ENCODE data around the gene TCN2. TPM values are rescaled to one million over a fixed set of nuclear protein-coding genes. Genes with fewer than 3 reads are reported as not detected.

Gene TCN2
- total RNA-seq, 2 donors from 2014 or later: 16.7 to 40.7 TPM

GRCh38 chr22:30604723-30605122 lies 2.3 kb upstream of the TCN2 start:
- Histone ChIP-seq H3K27ac (no peak overlapping the region), H3K4me1 (replicated peaks) (no peaks in the 10 kb centered on the region), H3K9me3 (no peaks in the 10 kb centered on the region), H3K36me3 (no peaks in the 10 kb centered on the region), H3K4me3 (no peak overlapping the region), H3K27me3 (replicated peaks; ENCODE audit: insufficient read depth) (no peaks in the 10 kb centered on the region)
- WGBS: 92% methylated on average over 2 of the region's 2 CpGs
- intact Hi-C loops (cut with DNase I): no loop called here
- no peak for DNase-seq (ENCODE audit: low spot score)
- TF ChIP-seq, protein P1, sequence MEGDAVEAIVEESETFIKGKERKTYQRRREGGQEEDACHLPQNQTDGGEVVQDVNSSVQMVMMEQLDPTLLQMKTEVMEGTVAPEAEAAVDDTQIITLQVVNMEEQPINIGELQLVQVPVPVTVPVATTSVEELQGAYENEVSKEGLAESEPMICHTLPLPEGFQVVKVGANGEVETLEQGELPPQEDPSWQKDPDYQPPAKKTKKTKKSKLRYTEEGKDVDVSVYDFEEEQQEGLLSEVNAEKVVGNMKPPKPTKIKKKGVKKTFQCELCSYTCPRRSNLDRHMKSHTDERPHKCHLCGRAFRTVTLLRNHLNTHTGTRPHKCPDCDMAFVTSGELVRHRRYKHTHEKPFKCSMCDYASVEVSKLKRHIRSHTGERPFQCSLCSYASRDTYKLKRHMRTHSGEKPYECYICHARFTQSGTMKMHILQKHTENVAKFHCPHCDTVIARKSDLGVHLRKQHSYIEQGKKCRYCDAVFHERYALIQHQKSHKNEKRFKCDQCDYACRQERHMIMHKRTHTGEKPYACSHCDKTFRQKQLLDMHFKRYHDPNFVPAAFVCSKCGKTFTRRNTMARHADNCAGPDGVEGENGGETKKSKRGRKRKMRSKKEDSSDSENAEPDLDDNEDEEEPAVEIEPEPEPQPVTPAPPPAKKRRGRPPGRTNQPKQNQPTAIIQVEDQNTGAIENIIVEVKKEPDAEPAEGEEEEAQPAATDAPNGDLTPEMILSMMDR (IDR thresholded peaks at IDR 0.05): no peak
- TF ChIP-seq POLR2A (IDR thresholded peaks at IDR 0.05) (no peak), POLR2AphosphoS5 (IDR thresholded peaks at IDR 0.05) (no peak)

DNA sequence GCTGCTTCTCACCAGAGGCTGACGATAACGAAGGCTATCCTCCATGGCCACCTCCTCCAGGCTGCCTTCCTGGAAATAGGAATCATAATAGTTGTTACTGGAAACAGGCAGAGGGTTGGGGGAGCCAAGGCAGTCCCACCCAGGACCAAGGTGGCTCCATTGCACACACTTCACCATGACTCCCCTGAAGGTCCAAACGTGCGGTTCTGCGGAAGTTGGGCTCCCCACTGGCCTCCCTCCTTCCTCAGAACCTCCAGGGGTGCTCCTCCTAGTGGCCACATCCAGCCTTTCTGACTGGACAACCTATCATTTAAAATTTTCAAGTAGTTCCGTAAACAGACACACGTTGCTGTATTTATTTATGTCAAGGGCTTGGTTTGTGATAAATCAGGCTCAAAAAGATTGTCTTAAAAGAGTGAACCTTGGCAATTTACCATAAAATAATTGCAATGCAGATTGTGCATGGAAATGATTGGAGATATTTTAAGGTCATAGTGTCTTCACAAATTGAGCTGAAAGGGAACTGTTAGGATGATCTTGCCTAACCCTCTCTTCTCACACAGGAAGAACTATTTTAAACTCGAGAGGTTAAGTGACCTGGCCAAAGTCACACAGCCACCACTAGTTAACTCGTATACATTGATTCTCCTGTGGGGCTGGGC lies 1.4 kb upstream of the TCN2 start:
- H3K9me3 ChIP-seq: no peaks in the 10 kb centered on the region
- no peaks in the 10 kb centered on the region for H3K36me3 ChIP-seq
- WGBS: 25% methylated on average over 9 of the region's 9 CpGs
- H3K27me3 ChIP-seq (replicated peaks; ENCODE audit: insufficient read depth): no peaks in the 10 kb centered on the region
- peak; percentile 21 for DNase-seq (ENCODE audit: low spot score)
- intact Hi-C loops (cut with DNase I): no loop called here
- no peaks in the 10 kb centered on the region for H3K4me1 ChIP-seq (replicated peaks)
- peak overlapping the region in 1 of 2 donors; percentile 44 for H3K4me3 ChIP-seq
- H3K27ac ChIP-seq: peak overlapping the region in 1 of 2 donors; percentile 64
- TF ChIP-seq, protein P1 (IDR thresholded peaks at IDR 0.05): peak in 3 of 4 experiments; percentile 49 to 61 (median 54)
- TF ChIP-seq POLR2A (IDR thresholded peaks at IDR 0.05): no peak

- H3K36me3 ChIP-seq: no peaks in the 10 kb centered on the region
- H3K27me3 ChIP-seq (replicated peaks; ENCODE audit: insufficient read depth): no peaks in the 10 kb centered on the region
- intact Hi-C loops (cut with DNase I): no loop called here
- no peak for DNase-seq (ENCODE audit: low spot score)
- 79% methylated on average over 7 of the region's 7 CpGs for WGBS
- H3K27ac ChIP-seq: peak overlapping the region; percentile 64 to 65
- peak overlapping the region; percentile 36 to 44 for H3K4me3 ChIP-seq
- TF ChIP-seq POLR2AphosphoS5 (IDR thresholded peaks at IDR 0.05) (no peak), POLR2A (IDR thresholded peaks at IDR 0.05) (no peak)
- TF ChIP-seq, protein P1 (IDR thresholded peaks at IDR 0.05): no peak
- no peaks in the 10 kb centered on the region for H3K9me3 ChIP-seq
- H3K4me1 ChIP-seq (replicated peaks): no peaks in the 10 kb centered on the region
These were observed 441 bp downstream of the TCN2 start for GRCh38 chr22:30607300-30607930.

DNA sequence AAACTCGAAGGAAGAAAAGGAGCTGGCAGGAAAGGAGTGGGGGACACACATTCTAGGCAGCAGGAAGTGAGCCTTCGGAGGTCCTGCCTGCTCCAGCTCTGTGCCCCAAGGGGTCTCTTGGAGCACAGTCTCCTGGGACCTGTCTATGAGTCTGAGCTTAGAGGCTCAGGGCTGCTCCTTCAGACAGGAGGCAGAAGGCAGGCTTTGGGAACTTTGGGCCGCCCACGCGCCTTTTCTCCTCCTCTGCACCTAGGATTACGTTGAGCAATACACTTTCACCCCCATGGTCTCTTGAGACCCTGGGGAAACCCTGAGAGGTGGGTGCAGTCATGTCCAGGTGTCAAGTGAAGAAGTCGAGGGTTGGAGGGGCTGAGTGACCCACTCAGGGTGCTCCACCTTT lies 965 bp downstream of the TCN2 start:
- DNase-seq (ENCODE audit: low spot score): no peak
- H3K27me3 ChIP-seq (replicated peaks; ENCODE audit: insufficient read depth): no peaks in the 10 kb centered on the region
- H3K27ac ChIP-seq: no peak overlapping the region
- TF ChIP-seq, protein P1 (IDR thresholded peaks at IDR 0.05): no peak
- TF ChIP-seq POLR2A (IDR thresholded peaks at IDR 0.05): no peak
- no peak for TF ChIP-seq POLR2AphosphoS5 (IDR thresholded peaks at IDR 0.05)
- intact Hi-C loops (cut with DNase I): no loop called here
- no peaks in the 10 kb centered on the region for H3K36me3 ChIP-seq
- no peak overlapping the region for H3K4me3 ChIP-seq
- no peaks in the 10 kb centered on the region for H3K4me1 ChIP-seq (replicated peaks)
- 88% methylated on average over 7 of the region's 7 CpGs for WGBS
- no peaks in the 10 kb centered on the region for H3K9me3 ChIP-seq
